Calu3 (cell line): ENCODE measurements around the gene TGFBRAP1. TPM values are rescaled to one million over a fixed set of nuclear protein-coding genes. Genes with fewer than 3 reads are reported as not detected.
A peak's percentile ranks its signal among the peaks of the same experiment; 100 is the strongest.

Source experiments
- BruUV-seq: library from RNA; stranded (reverse); fragments of 400-500 nt; replicated peaks from 2 replicates; lab custom pipeline; 2021; lab: Mats Ljungman, UMichigan
- CTCF ChIA-PET: fragments of 300-600 bp; sonication (Branson Sonifier 250); formaldehyde crosslinking; loops from one replicate; lab custom pipeline; 2022; ENCODE audit warnings: antibody characterized with exemption; lab: Charles Lee
- DNase-seq: peaks from one replicate; pipeline ENCODE4 v3.0.0; 2022
- H3K27ac Mint-ChIP-seq: one replicate; pipeline ENCODE4 v1.8.0; 2022; ENCODE audit warnings: mixed read lengths; ENCODE audit not compliant: unreplicated experiment
- H3K27me3 Mint-ChIP-seq: one replicate; pipeline ENCODE4 v1.8.0; 2022; ENCODE audit warnings: mixed read lengths; ENCODE audit not compliant: unreplicated experiment
- H3K36me3 Mint-ChIP-seq: one replicate; pipeline ENCODE4 v1.8.0; 2022; ENCODE audit warnings: mild to moderate bottlenecking, moderate library complexity, mixed read lengths; ENCODE audit not compliant: insufficient read depth, unreplicated experiment
- H3K4me1 Mint-ChIP-seq: one replicate; pipeline ENCODE4 v1.8.0; 2022; ENCODE audit warnings: mild to moderate bottlenecking, low read depth, mixed read lengths; ENCODE audit not compliant: unreplicated experiment
- H3K4me3 Mint-ChIP-seq: one replicate; pipeline ENCODE4 v1.8.0; 2022; ENCODE audit warnings: mild to moderate bottlenecking, low read depth, moderate library complexity, mixed read lengths; ENCODE audit not compliant: unreplicated experiment
- H3K9me3 Mint-ChIP-seq: one replicate; pipeline ENCODE4 v1.8.0; 2022; ENCODE audit warnings: low read depth, mixed read lengths; ENCODE audit not compliant: unreplicated experiment
- intact Hi-C: fragments of 100-400 bp; cut with micrococcal nuclease; formaldehyde crosslinking; loops from one replicate; pipeline ENCODE4 v1.10.0; 2022; ENCODE audit not compliant: unreplicated experiment
- total RNA-seq: library from RNA; stranded (reverse); gene quantifications from 2 replicates; pipeline ENCODE4 v1.2.3, GENCODE V29; 2022
- TF ChIP-seq, protein P1 (sequence below): fragments of 200-600 bp; IDR thresholded peaks from one replicate; pipeline ENCODE4 v1.8.0; 2022; ENCODE audit warnings: antibody characterized with exemption; ENCODE audit not compliant: unreplicated experiment

The TGFBRAP1 gene
- total RNA-seq, 1 experiment from 2014 or later, result 24.3 TPM

DNA sequence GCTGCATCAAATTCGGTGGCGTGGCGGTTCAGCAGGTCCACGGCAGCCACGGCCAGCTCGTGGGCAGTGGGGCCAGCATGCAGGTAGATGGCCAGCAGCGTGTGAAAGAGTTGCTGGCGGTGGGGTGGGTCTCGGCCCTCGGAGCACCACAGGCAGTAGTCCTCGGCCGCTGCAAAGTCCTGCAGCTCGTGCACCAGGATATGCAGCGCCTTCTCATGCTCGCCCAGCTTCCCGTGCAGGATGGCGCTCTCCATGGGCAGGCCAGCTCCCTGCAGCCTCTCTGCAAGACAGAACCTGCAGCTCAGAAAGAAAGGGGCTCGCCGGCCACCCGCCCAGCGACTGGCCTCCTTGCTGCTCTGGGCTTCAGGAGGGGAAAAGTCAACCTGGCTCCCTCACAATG lies 60.1 kb downstream of the TGFBRAP1 start:
- Mint-ChIP-seq H3K36me3 (peaks cover 5% of the 10 kb centered on the region), H3K4me1 (no peaks in the 10 kb centered on the region), H3K9me3 (no peaks in the 10 kb centered on the region), H3K4me3 (no peak overlapping the region), H3K27ac (no peak overlapping the region), H3K27me3 (no peaks in the 10 kb centered on the region)
- intact Hi-C loops, result no loop called here
- CTCF ChIA-PET, result no interaction called here
- no peak for DNase-seq
- TF ChIP-seq, protein P1, sequence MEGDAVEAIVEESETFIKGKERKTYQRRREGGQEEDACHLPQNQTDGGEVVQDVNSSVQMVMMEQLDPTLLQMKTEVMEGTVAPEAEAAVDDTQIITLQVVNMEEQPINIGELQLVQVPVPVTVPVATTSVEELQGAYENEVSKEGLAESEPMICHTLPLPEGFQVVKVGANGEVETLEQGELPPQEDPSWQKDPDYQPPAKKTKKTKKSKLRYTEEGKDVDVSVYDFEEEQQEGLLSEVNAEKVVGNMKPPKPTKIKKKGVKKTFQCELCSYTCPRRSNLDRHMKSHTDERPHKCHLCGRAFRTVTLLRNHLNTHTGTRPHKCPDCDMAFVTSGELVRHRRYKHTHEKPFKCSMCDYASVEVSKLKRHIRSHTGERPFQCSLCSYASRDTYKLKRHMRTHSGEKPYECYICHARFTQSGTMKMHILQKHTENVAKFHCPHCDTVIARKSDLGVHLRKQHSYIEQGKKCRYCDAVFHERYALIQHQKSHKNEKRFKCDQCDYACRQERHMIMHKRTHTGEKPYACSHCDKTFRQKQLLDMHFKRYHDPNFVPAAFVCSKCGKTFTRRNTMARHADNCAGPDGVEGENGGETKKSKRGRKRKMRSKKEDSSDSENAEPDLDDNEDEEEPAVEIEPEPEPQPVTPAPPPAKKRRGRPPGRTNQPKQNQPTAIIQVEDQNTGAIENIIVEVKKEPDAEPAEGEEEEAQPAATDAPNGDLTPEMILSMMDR, result no peak
- BruUV-seq, result no TSS peak

DNA sequence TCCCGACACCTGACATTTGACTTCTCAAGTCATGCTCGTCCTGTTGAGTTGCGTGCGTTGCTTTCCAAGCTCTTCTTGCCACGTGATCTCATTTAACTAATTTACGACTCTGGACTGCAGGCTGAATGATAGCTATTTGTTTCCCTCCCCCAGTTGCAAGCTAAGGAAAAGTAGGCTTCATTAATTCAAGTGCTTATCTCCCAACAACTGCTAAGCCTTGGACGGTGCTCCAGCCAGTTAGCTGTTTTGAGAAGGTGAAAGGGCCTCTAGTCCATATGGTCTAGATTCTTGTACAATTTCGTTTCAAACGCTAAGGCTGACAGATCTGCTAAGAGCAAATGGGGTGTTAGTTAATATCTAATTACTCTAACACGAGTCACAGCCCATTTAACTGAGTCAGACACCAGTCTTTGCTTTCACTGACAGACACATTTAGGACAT lies 66.9 kb downstream of the TGFBRAP1 start:
- Mint-ChIP-seq H3K27ac (peak overlapping the region; percentile 36), H3K4me3 (no peak overlapping the region), H3K27me3 (no peaks in the 10 kb centered on the region), H3K9me3 (peaks cover 4% of the 10 kb centered on the region), H3K36me3 (peaks cover 13% of the 10 kb centered on the region), H3K4me1 (peaks cover 12% of the 10 kb centered on the region)
- CTCF ChIA-PET, result no interaction called here
- intact Hi-C loops, result no loop called here
- no peak for DNase-seq
- TF ChIP-seq, protein P1, result no peak
- no TSS peak for BruUV-seq

DNA sequence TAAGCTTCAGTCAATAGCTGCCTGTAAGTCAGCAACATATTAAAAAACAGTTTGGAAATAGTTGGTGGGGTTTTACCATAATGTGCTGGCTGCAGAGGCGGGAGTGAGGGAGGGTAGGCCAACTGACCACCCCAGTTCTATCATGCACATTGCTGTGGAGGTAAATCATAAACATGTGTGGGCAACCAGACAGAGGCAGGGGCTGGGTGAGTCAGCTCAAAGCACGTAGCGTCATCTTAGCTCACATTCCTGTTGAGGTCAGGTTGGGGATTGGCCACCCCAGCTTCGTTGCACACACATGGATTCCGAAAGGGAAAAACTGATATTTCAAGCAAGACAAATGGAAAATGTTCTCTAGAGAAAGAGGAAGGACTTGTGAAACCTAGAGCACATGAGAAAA lies 68.5 kb downstream of the TGFBRAP1 start:
- no TSS peak for BruUV-seq
- peak overlapping the region; percentile 88 for H3K27ac Mint-ChIP-seq
- peak; percentile 70 for DNase-seq

DNA sequence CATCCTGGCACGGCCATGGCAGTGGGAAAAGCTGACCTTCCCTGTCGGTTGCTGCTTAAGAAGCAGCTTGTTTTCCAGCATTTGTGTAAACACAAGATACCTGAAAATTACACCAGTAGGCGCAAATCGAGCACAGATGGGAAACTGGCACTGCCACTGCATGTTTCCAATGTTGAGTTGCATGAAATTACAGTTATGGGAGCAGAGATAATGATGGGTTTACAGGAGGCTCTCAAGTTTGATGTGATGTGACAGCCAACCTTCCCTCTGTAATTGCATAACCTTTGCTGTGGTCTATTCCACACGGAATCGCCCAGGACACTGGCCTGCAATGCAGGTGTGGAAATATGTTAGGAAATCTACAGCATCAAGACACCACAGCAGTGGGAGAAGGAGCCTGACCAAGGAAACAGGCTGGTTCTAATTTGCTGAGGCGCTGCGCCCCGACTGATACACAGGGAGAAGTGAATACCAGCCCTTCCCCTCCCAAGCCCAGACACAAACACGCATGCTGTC lies 70.6 kb downstream of the TGFBRAP1 start:
- intact Hi-C loops, result no loop called here
- H3K4me1 Mint-ChIP-seq, result peaks cover 12% of the 10 kb centered on the region
- peaks cover 13% of the 10 kb centered on the region for H3K36me3 Mint-ChIP-seq
- no peaks in the 10 kb centered on the region for H3K27me3 Mint-ChIP-seq
- no TSS peak for BruUV-seq
- H3K9me3 Mint-ChIP-seq, result peaks cover 4% of the 10 kb centered on the region
- H3K27ac Mint-ChIP-seq, result no peak overlapping the region
- no peak overlapping the region for H3K4me3 Mint-ChIP-seq
- CTCF ChIA-PET, result no interaction called here
- TF ChIP-seq, protein P1, result no peak
- DNase-seq, result no peak

More for the DNA sequence above, 68.5 kb downstream of the TGFBRAP1 start:
- intact Hi-C loops, result no loop called here
- H3K4me1 Mint-ChIP-seq, result peaks cover 12% of the 10 kb centered on the region
- CTCF ChIA-PET, result no interaction called here
- TF ChIP-seq, protein P1, result no peak
- no peaks in the 10 kb centered on the region for H3K27me3 Mint-ChIP-seq
- peak overlapping the region; percentile 7 for H3K4me3 Mint-ChIP-seq
- H3K9me3 Mint-ChIP-seq, result peaks cover 4% of the 10 kb centered on the region
- H3K36me3 Mint-ChIP-seq, result peaks cover 13% of the 10 kb centered on the region
